ENCODE results near the gene CCDC68. TPM values are rescaled to one million over a fixed set of nuclear protein-coding genes. Genes with fewer than 3 reads are reported as not detected.
A peak's percentile ranks its signal among the peaks of the same experiment; 100 is the strongest.

The CCDC68 gene
- total and polyA plus RNA-seq, 2 donors (not counting 3 experiments of a cell fraction or from before 2014, with no cell fraction given) = 0.72 to 1.0 TPM

DNA sequence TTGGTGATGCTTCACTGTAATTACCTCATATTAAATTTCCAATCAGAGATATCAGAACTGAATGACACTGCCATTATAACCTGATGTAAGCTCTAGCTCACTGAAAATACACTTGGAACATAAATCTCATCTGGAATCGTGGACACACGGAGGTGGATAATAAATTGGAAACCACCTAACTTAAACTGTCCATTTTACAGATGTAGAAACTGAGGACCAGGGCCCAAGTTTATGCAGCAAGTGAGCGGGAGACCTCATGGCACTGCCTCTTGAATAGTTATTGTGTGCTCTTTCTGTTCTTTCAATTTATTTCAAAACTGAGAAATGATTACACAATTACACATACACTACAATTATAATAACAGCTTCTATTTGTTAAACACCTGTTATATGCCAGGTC is 20.8 kb downstream of the CCDC68 start:
- TF ChIP-seq POLR2AphosphoS5 (IDR thresholded peaks at IDR 0.05; ENCODE audit: insufficient read depth, low read depth, low read length) (no peak), JUN (IDR thresholded peaks at IDR 0.05; ENCODE audit: borderline replicate concordance, insufficient read depth, insufficient read length, low read depth) (no peak), FOS (IDR thresholded peaks at IDR 0.05; ENCODE audit: borderline replicate concordance, insufficient read depth, low read length) (no peak), EZH2 (IDR thresholded peaks at IDR 0.05; ENCODE audit: borderline replicate concordance, low read depth, low read length, severe bottlenecking) (no peak), POLR2A (IDR thresholded peaks at IDR 0.05; ENCODE audit: low read depth, low read length) (no peak), GATA2 (IDR thresholded peaks at IDR 0.05; ENCODE audit: insufficient read depth, insufficient read length, low read depth, low read length) (no peak), MYC (IDR thresholded peaks at IDR 0.05; ENCODE audit: low read depth, low read length) (no peak)
- TF ChIP-seq, protein P1, sequence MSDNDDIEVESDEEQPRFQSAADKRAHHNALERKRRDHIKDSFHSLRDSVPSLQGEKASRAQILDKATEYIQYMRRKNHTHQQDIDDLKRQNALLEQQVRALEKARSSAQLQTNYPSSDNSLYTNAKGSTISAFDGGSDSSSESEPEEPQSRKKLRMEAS (IDR thresholded peaks at IDR 0.05; ENCODE audit: insufficient read depth, insufficient read length) = no peak
- FAIRE-seq (no peak), DNase-seq (ENCODE audit: low read depth, low spot score) (no peak)
- intact Hi-C loops (cut with micrococcal nuclease) (no loop called here), dilution Hi-C loops (cut with MboI; ENCODE audit: extremely low pct_ligation_motif_present, low sequenced_read_pairs) (no loop called here)
- H3K4me3 ChIP-seq (replicated peaks in 1 of 3; ENCODE audit: insufficient read depth in 1 of 3, low read depth in 1 of 3, low read length in 3 of 3) = no peak overlapping the region
- no peaks in the 10 kb centered on the region for H3K27me3 ChIP-seq (ENCODE audit: control insufficient read depth in 2 of 2, insufficient read depth in 2 of 2, low read length in 2 of 2)
- no TSS peak for BruUV-seq (replicated peaks)
- H3K9ac ChIP-seq (replicated peaks; ENCODE audit: extremely low read depth, insufficient read depth, low read length) = no peak overlapping the region
- no peak overlapping the region for H3K27ac ChIP-seq (ENCODE audit: insufficient read depth, low read depth, low read length)
- no peaks in the 10 kb centered on the region for H3K36me3 ChIP-seq (ENCODE audit: control insufficient read depth in 2 of 2, extremely low read depth in 1 of 2, insufficient read depth in 2 of 2, low read length in 2 of 2)
- no peaks in the 10 kb centered on the region for H3K9me1 ChIP-seq (replicated peaks; ENCODE audit: control insufficient read depth, extremely low read depth, insufficient read depth, low read length)
- POLR2A ChIA-PET = no interaction called here
- CTCF ChIA-PET = interaction anchor here (0.8 kb wide), 1 partner anchor 12 kb away, joined by 3 read pairs; no protein-coding TSS in a partner anchor
- no peak overlapping the region for H3K4me2 ChIP-seq (ENCODE audit: insufficient read depth, low read length)
- H3K4me1 ChIP-seq (ENCODE audit: control insufficient read depth, extremely low read depth, insufficient read depth, low read length) = no peaks in the 10 kb centered on the region
- H3K79me2 ChIP-seq (ENCODE audit: control insufficient read depth, insufficient read depth, low read length) = no peaks in the 10 kb centered on the region
- no peaks in the 10 kb centered on the region for H3K9me3 ChIP-seq (replicated peaks; ENCODE audit: control insufficient read depth, insufficient read depth, low read length)
- no peaks in the 10 kb centered on the region for H4K20me1 ChIP-seq (replicated peaks; ENCODE audit: control insufficient read depth, extremely low read depth, insufficient read depth, low read length)
- H2AFZ ChIP-seq (ENCODE audit: low read depth, low read length) = no peak overlapping the region

DNA sequence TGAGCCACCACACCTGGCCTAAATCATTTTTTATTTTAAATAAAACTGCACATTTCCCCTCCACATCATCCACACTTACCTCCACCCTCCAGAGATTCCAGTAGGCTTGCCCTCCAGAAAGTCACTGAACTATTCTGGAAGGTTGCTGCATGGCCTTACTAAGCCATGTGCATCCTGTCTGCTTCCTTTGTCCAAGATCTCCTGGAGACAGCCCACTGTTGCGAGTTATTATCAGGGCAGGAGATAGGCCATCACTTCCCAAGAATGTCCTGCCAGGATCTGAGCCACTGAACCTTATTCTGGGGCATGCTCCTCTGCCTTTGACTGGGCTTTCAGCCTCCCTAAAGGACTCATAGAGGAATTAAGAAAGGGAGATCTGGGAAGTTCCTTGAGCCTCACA is 26.8 kb downstream of the CCDC68 start:
- Histone ChIP-seq H3K9me3 (replicated peaks; ENCODE audit: control insufficient read depth, insufficient read depth, low read length) (no peaks in the 10 kb centered on the region), H3K4me2 (ENCODE audit: insufficient read depth, low read length) (no peak overlapping the region), H3K4me3 (replicated peaks in 1 of 3; ENCODE audit: insufficient read depth in 1 of 3, low read depth in 1 of 3, low read length in 3 of 3) (no peak overlapping the region), H3K36me3 (ENCODE audit: control insufficient read depth in 2 of 2, extremely low read depth in 1 of 2, insufficient read depth in 2 of 2, low read length in 2 of 2) (no peaks in the 10 kb centered on the region), H3K27ac (ENCODE audit: insufficient read depth, low read depth, low read length) (no peak overlapping the region), H3K4me1 (ENCODE audit: control insufficient read depth, extremely low read depth, insufficient read depth, low read length) (no peaks in the 10 kb centered on the region), H3K9me1 (replicated peaks; ENCODE audit: control insufficient read depth, extremely low read depth, insufficient read depth, low read length) (no peaks in the 10 kb centered on the region), H2AFZ (ENCODE audit: low read depth, low read length) (no peak overlapping the region), H3K79me2 (ENCODE audit: control insufficient read depth, insufficient read depth, low read length) (no peaks in the 10 kb centered on the region), H4K20me1 (replicated peaks; ENCODE audit: control insufficient read depth, extremely low read depth, insufficient read depth, low read length) (no peaks in the 10 kb centered on the region), H3K9ac (replicated peaks; ENCODE audit: extremely low read depth, insufficient read depth, low read length) (no peak overlapping the region), H3K27me3 (ENCODE audit: control insufficient read depth in 2 of 2, insufficient read depth in 2 of 2, low read length in 2 of 2) (no peaks in the 10 kb centered on the region)
- FAIRE-seq = no peak
- intact Hi-C loops (cut with micrococcal nuclease) (no loop called here), dilution Hi-C loops (cut with MboI; ENCODE audit: extremely low pct_ligation_motif_present, low sequenced_read_pairs) (no loop called here)
- POLR2A ChIA-PET = no interaction called here
- TF ChIP-seq FOS (IDR thresholded peaks at IDR 0.05; ENCODE audit: borderline replicate concordance, insufficient read depth, low read length) (no peak), GATA2 (IDR thresholded peaks at IDR 0.05; ENCODE audit: insufficient read depth, insufficient read length, low read depth, low read length) (peak; percentile 20), POLR2AphosphoS5 (IDR thresholded peaks at IDR 0.05; ENCODE audit: insufficient read depth, low read depth, low read length) (no peak)
- no peak for DNase-seq (ENCODE audit: low read depth, low spot score)
- BruUV-seq (replicated peaks) = no TSS peak
- CTCF ChIA-PET = no interaction called here
